Prostate gland (tissue), 2 donors: ENCODE measurements around the gene HARS1. TPM values are rescaled to one million over a fixed set of nuclear protein-coding genes. Genes with fewer than 3 reads are reported as not detected.
"Not testable (repeated sequence)": the region's sequence is repeated elsewhere in the genome, so short reads cannot be mapped to it uniquely, and the experiment has no call there.

ENCODE experiments used
- DNase-seq: peaks from one replicate; pipeline ENCODE4 v3.0.0-alpha.2; 2019; ENCODE audit warnings: low spot score
- H3K27ac ChIP-seq, 2 donors: fragments of 200-600 bp; sonication (generic); 2 replicates each; pipeline ENCODE4 v1.5.1; 2017 to 2019
- H3K27me3 ChIP-seq: fragments of 200-600 bp; sonication (generic); replicated peaks from 2 replicates; pipeline ENCODE4 v1.5.1; 2019; ENCODE audit not compliant: insufficient read depth
- H3K36me3 ChIP-seq, 2 donors: fragments of 200-600 bp; sonication (generic); 1 replicate in 1 of 2; 2 replicates in 1 of 2; pipeline versions ENCODE4 v1.5.1 to v1.8.1; 2017 to 2019
- H3K4me1 ChIP-seq: fragments of 200-600 bp; sonication (generic); replicated peaks from 2 replicates; pipeline ENCODE4 v1.5.1; 2019
- H3K4me3 ChIP-seq, 2 donors: fragments of 200-600 bp; sonication (generic); 2 replicates each; pipeline ENCODE4 v1.5.1; 2017 to 2019
- H3K9me3 ChIP-seq: fragments of 200-600 bp; sonication (generic); 2 replicates; pipeline ENCODE4 v1.5.1; 2017
- POLR2A ChIP-seq: fragments of 450-650 bp; IDR thresholded peaks from one replicate; pipeline ENCODE4 v1.6.1; 2016; ENCODE audit warnings: antibody characterized with exemption, mild to moderate bottlenecking
- POLR2AphosphoS5 ChIP-seq: sonication (generic); formaldehyde crosslinking; IDR thresholded peaks from one replicate; pipeline ENCODE4 v1.6.1; 2017; ENCODE audit warnings: antibody characterized with exemption
- WGBS: methylation state at CpG from one replicate; pipeline ENCODE4 v1.1.5; 2018; 5-methylcytosine and 5-hydroxymethylcytosine counted together
- intact Hi-C: fragments of 100-400 bp; cut with DNase I; formaldehyde crosslinking; loops from one replicate; pipeline ENCODE4 v1.14.2; 2022
- total RNA-seq, 2 donors: library from RNA; depleted of rRNA; stranded (reverse); fragments of >200 nt; gene quantifications; one replicate each; pipeline ENCODE4 v1.1.0, GENCODE V29; 2016
- TF ChIP-seq, protein P1 (sequence below), 4 experiments: fragments of 200-600 bp in 2 of 4; fragments of 450-650 bp in 2 of 4; sonication (generic) in 2 of 4; IDR thresholded peaks; 1 replicate in 3 of 4; 2 replicates in 1 of 4; pipeline ENCODE4 v1.5.1; 2016 to 2019; ENCODE audit warnings: antibody characterized with exemption in 4 of 4, mild to moderate bottlenecking in 2 of 4, moderate library complexity in 2 of 4

HARS1 gene
- total RNA-seq, 2 donors from 2014 or later = 37.3 to 54.3 TPM

DNA sequence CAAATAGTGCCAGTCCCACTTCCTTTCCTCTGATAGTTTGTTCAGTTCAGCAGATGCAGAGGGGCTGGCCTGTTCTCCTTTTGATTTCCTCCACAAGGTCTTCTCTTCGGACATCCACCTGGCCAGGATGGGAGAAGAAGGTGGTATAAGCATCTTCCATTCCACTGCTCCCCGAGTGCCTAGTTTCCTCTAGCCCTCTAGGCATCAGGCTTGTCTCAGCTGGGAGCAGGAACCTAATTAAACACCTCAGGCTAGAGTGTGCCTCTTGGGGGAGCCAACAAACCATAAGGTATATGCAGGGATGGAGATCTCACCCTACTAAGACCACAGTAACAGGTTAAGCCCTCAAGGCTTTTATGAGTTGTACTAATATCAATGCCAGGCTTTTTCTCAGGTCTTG lies 17.0 kb downstream of the HARS1 start:
- Histone ChIP-seq H3K36me3 (peaks cover 0 to 22% of the 10 kb centered on the region in 2 donors), H3K27ac (no peak overlapping the region), H3K9me3 (no peaks in the 10 kb centered on the region), H3K27me3 (no peaks in the 10 kb centered on the region), H3K4me3 (no peak overlapping the region), H3K4me1 (no peaks in the 10 kb centered on the region)
- intact Hi-C loops = no loop called here
- TF ChIP-seq POLR2AphosphoS5 (no peak), POLR2A (no peak)
- TF ChIP-seq, protein P1, sequence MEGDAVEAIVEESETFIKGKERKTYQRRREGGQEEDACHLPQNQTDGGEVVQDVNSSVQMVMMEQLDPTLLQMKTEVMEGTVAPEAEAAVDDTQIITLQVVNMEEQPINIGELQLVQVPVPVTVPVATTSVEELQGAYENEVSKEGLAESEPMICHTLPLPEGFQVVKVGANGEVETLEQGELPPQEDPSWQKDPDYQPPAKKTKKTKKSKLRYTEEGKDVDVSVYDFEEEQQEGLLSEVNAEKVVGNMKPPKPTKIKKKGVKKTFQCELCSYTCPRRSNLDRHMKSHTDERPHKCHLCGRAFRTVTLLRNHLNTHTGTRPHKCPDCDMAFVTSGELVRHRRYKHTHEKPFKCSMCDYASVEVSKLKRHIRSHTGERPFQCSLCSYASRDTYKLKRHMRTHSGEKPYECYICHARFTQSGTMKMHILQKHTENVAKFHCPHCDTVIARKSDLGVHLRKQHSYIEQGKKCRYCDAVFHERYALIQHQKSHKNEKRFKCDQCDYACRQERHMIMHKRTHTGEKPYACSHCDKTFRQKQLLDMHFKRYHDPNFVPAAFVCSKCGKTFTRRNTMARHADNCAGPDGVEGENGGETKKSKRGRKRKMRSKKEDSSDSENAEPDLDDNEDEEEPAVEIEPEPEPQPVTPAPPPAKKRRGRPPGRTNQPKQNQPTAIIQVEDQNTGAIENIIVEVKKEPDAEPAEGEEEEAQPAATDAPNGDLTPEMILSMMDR (IDR thresholded peaks at IDR 0.05) = no peak
- no peak for DNase-seq
- 77% methylated on average over 2 of the region's 2 CpGs for WGBS

DNA sequence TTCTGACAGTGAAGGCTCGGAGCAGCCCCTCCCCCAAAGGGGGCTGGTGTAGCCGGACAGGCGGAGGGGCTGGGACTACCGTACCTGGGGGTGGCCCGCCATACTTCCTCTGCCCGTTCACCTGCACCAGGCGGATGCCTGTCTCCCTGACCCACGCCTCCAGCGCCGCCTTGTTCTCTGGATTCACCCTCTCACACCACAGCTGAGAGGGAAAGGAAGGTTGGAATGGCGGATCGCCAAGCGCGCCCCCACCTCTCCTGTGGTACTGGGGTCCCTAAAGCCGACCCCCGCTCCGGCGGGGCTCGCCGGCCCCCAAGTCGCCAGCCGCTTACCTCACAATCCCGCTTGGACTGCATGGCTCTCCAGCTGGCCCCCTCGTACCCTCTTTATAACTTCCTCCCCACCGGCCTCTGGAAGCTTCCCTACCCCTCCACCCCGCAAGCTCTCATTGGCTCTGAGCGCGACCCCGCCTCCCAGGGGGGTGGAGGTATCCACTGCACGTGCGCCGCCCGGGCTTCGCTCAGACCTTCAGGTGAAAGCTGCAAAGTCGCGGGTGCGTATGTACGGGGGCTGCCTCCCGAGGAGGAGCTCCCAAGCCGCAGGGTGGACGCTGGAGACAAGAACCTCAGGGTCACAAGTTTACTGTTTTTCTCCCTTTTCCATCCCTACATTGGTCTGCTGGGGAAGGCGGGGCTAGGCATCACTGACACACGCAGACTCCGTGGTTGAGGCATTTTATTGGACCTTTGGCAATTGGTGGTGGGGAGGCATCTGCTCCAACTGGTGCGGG lies 17.8 kb downstream of the HARS1 start, which contains the start of gene DND1:
Gene DND1, minus strand, starts transcription at position 390 of the 790 bp plus-strand sequence. Its CDS starts 34 bp downstream, at position 356.
- WGBS = 85% methylated on average over 45 of the region's 45 CpGs
- H3K4me1 ChIP-seq = no peaks in the 10 kb centered on the region
- no peak within 1 kb of the TSS for H3K4me3 ChIP-seq
- TF ChIP-seq POLR2AphosphoS5 (no peak), POLR2A (no peak)
- TF ChIP-seq, protein P1 (IDR thresholded peaks at IDR 0.05) = no peak
- no peak within 1 kb of the TSS for H3K27ac ChIP-seq
- H3K36me3 ChIP-seq = peaks cover 0 to 21% of the 10 kb centered on the region in 2 donors
- no peak for DNase-seq
- no peaks in the 10 kb centered on the region for H3K27me3 ChIP-seq
- intact Hi-C loops = no loop called here
- no peaks in the 10 kb centered on the region for H3K9me3 ChIP-seq

DNA sequence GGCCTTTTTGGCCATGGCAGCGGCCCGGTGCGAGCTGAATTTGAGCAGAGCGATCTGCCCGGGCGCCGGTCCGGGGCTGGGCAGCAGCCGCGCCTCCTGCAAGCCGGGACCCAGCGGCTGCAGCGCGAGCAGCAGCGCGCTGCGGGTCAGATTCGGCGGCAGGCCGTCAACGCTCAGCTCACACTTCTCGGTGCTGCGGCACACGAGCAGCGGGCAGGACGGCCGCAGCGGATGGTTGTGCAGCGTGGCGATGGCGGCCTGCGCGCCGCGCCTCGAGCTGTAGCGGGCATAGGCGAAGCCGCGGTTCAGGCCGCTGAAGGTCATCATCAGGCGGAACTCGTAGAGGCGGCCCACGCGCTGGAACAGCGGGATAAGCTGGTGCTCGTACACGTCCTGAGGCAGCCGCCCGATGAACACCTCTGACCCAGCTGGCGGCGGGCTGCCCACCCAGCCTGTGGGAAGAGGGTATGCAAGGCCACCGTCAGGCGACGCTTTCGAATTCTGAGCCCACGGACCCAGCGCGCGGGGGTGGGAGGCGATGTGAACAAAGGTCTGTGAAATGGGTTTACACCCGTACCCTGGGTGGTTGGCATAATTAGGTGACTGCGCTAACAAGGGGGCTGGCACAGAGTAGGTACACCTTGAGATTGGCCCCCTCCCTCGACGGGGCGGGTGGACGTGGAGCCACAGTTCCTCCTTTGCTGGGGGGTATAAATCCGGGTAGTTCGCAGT lies 18.5 kb downstream of the HARS1 start:
- H3K27ac ChIP-seq = no peak overlapping the region
- H3K9me3 ChIP-seq = no peaks in the 10 kb centered on the region
- WGBS = 64% methylated on average over 57 of the region's 70 CpGs
- H3K4me1 ChIP-seq = no peaks in the 10 kb centered on the region
- no peaks in the 10 kb centered on the region for H3K27me3 ChIP-seq
- H3K4me3 ChIP-seq = no peak overlapping the region
- TF ChIP-seq POLR2A (no peak), POLR2AphosphoS5 (no peak)
- TF ChIP-seq, protein P1 (IDR thresholded peaks at IDR 0.05) = no peak
- intact Hi-C loops = no loop called here
- DNase-seq = no peak
- peaks cover 4 to 21% of the 10 kb centered on the region in 2 donors for H3K36me3 ChIP-seq

DNA sequence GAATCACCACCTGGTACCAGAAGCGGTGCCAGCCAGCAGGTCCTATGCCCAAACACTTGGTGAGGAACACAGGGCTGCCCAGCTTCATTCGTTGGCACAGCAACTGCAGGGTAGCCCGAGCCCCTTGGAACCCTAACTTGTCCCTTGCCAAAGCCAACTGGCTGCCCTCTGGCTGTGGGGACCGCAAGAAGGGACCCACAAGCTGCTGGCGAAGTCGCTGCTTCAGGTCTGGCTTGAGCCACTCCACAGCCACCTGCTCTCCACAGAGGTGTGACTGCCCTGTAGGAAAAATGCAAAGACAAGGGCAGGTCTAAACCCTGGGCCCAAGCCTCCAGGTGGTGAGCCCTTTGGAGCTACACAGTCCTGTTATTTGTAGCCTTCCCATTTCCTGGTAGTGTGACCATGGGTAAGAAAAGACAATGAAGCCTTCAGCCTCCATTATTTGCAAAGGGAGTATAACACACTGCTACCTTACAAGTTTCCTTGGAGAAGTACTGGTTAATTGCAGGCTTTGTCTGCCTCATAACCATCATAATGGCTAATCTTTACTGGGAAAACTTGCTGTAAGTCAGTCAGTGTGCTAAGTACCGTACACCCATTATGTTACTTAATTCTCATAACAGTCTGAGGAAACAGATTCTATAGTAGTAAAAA lies 19.6 kb downstream of the HARS1 start:
- no peak for DNase-seq
- intact Hi-C loops = no loop called here
- no peaks in the 10 kb centered on the region for H3K4me1 ChIP-seq
- no peaks in the 10 kb centered on the region for H3K27me3 ChIP-seq
- TF ChIP-seq POLR2AphosphoS5 = no peak
- TF ChIP-seq, protein P1 (IDR thresholded peaks at IDR 0.05) = no peak
- no peak for TF ChIP-seq POLR2A
- no peaks in the 10 kb centered on the region for H3K9me3 ChIP-seq
- H3K27ac ChIP-seq = no peak overlapping the region
- no peak overlapping the region for H3K4me3 ChIP-seq
- 89% methylated on average over 4 of the region's 7 CpGs for WGBS
- H3K36me3 ChIP-seq = peaks cover 4 to 18% of the 10 kb centered on the region in 2 donors

DNA sequence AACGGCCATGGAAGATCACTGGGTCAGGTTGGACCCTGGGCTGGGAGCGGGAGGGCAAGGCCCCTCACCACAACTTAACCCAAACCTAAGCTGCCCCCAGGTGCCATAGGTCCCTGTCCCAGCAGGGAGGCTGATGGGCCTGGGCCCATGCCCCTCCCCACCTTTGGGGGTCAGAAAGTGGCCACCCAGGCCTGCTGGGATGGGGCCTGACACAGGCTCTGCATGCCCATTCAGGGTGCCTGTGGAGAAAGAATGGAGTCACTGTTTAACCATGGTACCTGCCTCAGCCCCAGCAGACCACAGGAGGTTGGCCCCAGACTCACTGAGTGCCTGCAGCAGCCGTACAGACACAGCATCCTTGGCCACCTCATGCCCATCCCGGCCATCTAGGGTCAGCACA lies 20.1 kb downstream of the HARS1 start:
- not testable (repeated sequence) for H3K4me1 ChIP-seq

More for the DNA sequence above, 20.1 kb downstream of the HARS1 start:
- DNase-seq, H3K27me3 ChIP-seq, H3K9me3 ChIP-seq, H3K4me3 ChIP-seq, intact Hi-C loops, H3K27ac ChIP-seq: not testable (repeated sequence)
- 97% methylated on average over 3 of the region's 4 CpGs for WGBS
- H3K36me3 ChIP-seq = peaks cover 4 to 13% of the 10 kb centered on the region in 2 donors
